RWPE2 (cell line): ENCODE results near the gene ANKDD1B.

ENCODE experiments used
- ATAC-seq: fragments of 200-7000 bp; cut with Tn5 transposase; 3 replicates; pipeline ENCODE4 v1.9.1; 2021; ENCODE audit warnings: low read depth
- DNase-seq: peaks from one replicate; pipeline ENCODE4 v3.0.0-alpha.2; 2020; ENCODE audit warnings: low spot score
- H3K27ac ChIP-seq: fragments of 450-650 bp; 2 replicates; pipeline ENCODE4 v1.5.1; 2017; ENCODE audit warnings: mild to moderate bottlenecking; ENCODE audit not compliant: poor library complexity, severe bottlenecking
- H3K27me3 ChIP-seq: fragments of 250-450 bp; sonication (Bioruptor Pico); 2 replicates; pipeline ENCODE4 v1.5.1; 2021; ENCODE audit warnings: mild to moderate bottlenecking, moderate library complexity; ENCODE audit not compliant: insufficient read depth, poor library complexity, severe bottlenecking
- H3K36me3 ChIP-seq: fragments of 250-450 bp; sonication (Bioruptor Pico); 2 replicates; pipeline ENCODE4 v1.5.1; 2020; ENCODE audit warnings: low read depth, mild to moderate bottlenecking, moderate library complexity
- H3K4me1 ChIP-seq: fragments of 250-450 bp; sonication (Bioruptor Pico); 2 replicates; pipeline ENCODE4 v1.5.1; 2021; ENCODE audit warnings: mild to moderate bottlenecking, moderate library complexity; ENCODE audit not compliant: insufficient read depth, poor library complexity, severe bottlenecking
- H3K4me3 ChIP-seq: fragments of 250-450 bp; sonication (Bioruptor Pico); 2 replicates; pipeline ENCODE4 v1.5.1; 2021; ENCODE audit warnings: mild to moderate bottlenecking, moderate library complexity; ENCODE audit not compliant: severe bottlenecking
- H3K9me3 ChIP-seq: fragments of 250-450 bp; sonication (Bioruptor Pico); 2 replicates; pipeline ENCODE4 v1.5.1; 2021; ENCODE audit warnings: mild to moderate bottlenecking, moderate library complexity; ENCODE audit not compliant: severe bottlenecking
- TF ChIP-seq, protein P1 (sequence below): fragments of 450-650 bp; IDR thresholded peaks from one replicate; pipeline ENCODE4 v1.5.1; 2017; ENCODE audit warnings: mild to moderate bottlenecking, moderate library complexity; ENCODE audit not compliant: poor library complexity, severe bottlenecking

ANKDD1B gene

DNA sequence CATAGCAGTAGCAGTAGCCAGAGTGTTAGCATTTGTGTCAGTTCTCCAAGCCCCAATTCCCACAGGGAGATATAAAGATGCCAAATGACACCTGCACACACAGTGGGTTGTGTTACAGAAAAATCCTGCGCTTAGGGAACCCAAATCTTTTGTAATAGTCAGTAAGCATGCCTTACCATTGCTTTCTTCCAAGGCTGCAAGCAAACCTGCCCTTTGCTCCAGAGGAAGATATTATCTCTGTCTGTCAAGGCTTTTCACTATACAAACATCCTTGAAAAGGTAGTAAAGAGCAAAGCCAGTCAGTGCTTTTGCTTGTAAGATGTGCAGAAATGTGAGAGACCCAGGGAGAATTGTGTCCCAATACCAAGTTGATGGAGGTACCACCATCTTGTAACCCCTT lies 2.9 kb downstream of the ANKDD1B start:
- no peak overlapping the region for H3K27ac ChIP-seq
- H3K4me1 ChIP-seq, result no peaks in the 10 kb centered on the region
- DNase-seq, result no peak
- H3K9me3 ChIP-seq, result no peaks in the 10 kb centered on the region
- no peak overlapping the region for H3K4me3 ChIP-seq
- H3K36me3 ChIP-seq, result no peaks in the 10 kb centered on the region
- TF ChIP-seq, protein P1, sequence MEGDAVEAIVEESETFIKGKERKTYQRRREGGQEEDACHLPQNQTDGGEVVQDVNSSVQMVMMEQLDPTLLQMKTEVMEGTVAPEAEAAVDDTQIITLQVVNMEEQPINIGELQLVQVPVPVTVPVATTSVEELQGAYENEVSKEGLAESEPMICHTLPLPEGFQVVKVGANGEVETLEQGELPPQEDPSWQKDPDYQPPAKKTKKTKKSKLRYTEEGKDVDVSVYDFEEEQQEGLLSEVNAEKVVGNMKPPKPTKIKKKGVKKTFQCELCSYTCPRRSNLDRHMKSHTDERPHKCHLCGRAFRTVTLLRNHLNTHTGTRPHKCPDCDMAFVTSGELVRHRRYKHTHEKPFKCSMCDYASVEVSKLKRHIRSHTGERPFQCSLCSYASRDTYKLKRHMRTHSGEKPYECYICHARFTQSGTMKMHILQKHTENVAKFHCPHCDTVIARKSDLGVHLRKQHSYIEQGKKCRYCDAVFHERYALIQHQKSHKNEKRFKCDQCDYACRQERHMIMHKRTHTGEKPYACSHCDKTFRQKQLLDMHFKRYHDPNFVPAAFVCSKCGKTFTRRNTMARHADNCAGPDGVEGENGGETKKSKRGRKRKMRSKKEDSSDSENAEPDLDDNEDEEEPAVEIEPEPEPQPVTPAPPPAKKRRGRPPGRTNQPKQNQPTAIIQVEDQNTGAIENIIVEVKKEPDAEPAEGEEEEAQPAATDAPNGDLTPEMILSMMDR, result no peak
- ATAC-seq, result no peak
- no peaks in the 10 kb centered on the region for H3K27me3 ChIP-seq

DNA sequence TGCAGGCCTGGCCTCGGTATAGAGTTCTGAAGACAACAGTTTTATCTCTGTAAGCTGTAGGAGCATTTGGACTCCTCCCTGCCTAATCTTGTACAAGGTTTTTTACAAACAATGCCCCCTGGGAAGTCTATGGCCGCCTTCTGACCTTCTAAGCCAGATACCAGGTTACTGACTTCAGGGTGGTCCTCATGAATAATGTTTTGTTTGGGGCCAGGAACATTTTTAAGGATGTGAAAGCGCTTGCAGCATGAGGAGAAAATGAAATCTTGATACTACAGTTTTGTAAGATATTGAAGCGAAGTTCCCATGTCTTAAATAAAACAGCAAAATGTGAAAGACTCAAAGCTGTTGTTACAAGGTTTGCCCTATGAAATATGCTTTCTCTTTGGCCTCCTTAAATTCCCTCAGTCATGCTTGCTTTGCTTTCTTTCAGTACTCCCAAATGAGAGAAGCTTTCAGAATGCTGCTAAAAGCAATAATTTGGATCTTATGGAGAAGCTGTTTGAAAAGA lies 5.2 kb downstream of the ANKDD1B start:
- TF ChIP-seq, protein P1, result no peak
- ATAC-seq (no peak), DNase-seq (no peak)
- Histone ChIP-seq H3K27ac (no peak overlapping the region), H3K9me3 (no peaks in the 10 kb centered on the region), H3K27me3 (no peaks in the 10 kb centered on the region), H3K36me3 (no peaks in the 10 kb centered on the region), H3K4me3 (no peak overlapping the region), H3K4me1 (no peaks in the 10 kb centered on the region)

DNA sequence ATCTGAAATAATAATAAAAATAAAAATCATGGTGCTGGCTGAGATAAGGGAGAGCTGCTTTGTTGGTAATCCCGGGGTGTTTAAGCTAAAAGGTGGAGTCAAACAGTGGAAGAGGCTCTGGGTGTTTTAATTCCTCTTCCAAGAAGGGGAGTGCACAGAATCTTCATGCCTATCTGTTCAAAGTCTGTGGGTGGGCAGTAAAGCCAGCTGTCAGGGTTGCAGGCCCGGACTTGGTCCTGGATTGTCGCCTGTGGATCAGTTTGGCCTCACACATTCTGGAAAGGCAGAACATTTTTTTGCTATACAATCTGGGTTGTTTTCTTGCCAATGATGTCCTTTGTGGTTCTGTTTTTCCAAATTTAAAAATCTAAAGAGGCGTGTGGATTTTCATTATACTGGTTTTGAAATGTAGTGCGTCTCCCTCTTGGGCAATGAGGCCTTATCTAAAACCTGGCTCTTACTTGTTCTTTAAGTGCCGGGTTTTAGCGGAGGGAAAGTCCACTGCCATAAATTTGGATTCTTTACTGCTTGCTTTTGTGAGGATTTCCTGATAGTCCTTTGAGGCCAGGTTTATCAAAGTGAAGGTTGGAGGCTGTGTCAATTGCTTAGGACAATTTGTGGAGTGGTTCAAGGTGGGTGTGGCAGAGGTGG lies 5.8 kb downstream of the ANKDD1B start:
- no peak overlapping the region for H3K27ac ChIP-seq
- ATAC-seq (no peak), DNase-seq (no peak)
- peaks cover 3% of the 10 kb centered on the region for H3K4me1 ChIP-seq
- no peaks in the 10 kb centered on the region for H3K9me3 ChIP-seq
- no peak overlapping the region for H3K4me3 ChIP-seq
- no peaks in the 10 kb centered on the region for H3K36me3 ChIP-seq
- no peaks in the 10 kb centered on the region for H3K27me3 ChIP-seq
- TF ChIP-seq, protein P1, result no peak

DNA sequence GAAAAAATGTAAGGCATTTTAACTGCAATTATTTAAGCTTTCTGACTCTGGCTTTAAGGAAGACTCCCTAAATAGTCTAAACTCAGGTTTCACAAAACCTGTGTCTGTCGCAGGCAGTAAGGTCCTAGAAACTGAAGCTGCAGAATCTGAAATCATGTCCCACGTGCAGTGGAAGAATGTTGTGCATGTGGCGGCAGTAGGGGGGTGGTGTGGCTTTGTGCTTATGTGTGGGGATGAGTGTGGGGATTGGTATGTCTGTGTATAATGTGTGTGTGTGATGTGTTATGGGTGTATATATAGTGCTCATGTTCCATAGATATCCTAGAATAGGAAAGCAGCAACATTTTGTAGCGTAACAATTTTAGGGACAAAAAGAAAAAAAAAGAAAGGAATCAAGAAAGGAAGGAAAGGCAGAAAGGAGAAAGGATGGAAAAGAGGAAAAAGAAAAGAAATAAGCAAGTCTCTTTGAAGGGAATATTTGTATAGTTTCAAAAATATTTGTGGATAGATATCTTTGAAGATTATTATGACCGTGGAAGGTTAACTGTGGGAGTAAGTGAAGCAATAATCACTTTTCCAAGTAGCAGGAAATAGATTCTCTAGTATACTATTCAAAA lies 6.6 kb downstream of the ANKDD1B start:
- Histone ChIP-seq H3K36me3 (no peaks in the 10 kb centered on the region), H3K4me3 (no peak overlapping the region), H3K4me1 (peaks cover 8% of the 10 kb centered on the region), H3K9me3 (no peaks in the 10 kb centered on the region), H3K27ac (no peak overlapping the region), H3K27me3 (no peaks in the 10 kb centered on the region)
- DNase-seq (no peak), ATAC-seq (no peak)
- TF ChIP-seq, protein P1, result no peak
